ENCODE results near the gene OST4.

- TF ChIP-seq, protein P1, sequence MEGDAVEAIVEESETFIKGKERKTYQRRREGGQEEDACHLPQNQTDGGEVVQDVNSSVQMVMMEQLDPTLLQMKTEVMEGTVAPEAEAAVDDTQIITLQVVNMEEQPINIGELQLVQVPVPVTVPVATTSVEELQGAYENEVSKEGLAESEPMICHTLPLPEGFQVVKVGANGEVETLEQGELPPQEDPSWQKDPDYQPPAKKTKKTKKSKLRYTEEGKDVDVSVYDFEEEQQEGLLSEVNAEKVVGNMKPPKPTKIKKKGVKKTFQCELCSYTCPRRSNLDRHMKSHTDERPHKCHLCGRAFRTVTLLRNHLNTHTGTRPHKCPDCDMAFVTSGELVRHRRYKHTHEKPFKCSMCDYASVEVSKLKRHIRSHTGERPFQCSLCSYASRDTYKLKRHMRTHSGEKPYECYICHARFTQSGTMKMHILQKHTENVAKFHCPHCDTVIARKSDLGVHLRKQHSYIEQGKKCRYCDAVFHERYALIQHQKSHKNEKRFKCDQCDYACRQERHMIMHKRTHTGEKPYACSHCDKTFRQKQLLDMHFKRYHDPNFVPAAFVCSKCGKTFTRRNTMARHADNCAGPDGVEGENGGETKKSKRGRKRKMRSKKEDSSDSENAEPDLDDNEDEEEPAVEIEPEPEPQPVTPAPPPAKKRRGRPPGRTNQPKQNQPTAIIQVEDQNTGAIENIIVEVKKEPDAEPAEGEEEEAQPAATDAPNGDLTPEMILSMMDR (conservative IDR thresholded peaks at IDR 0.05; ENCODE audit: low read length), result no peak
- TF ChIP-seq EZH2phosphoT487 (IDR thresholded peaks at IDR 0.05; ENCODE audit: borderline replicate concordance), result no peak
Measured at GRCh38 chr2:27070653-27071276, 689 bp downstream of the OST4 start.

Measured in Loucy (cell line).